Amniotic epithelial cell (primary cell): Measurements from ENCODE around the gene PTPRE.
A peak's percentile ranks its signal among the peaks of the same experiment; 100 is the strongest.
"Not testable (repeated sequence)": the region's sequence is repeated elsewhere in the genome, so short reads cannot be mapped to it uniquely, and the experiment has no call there.

Experiments used
- DNase-seq: peaks from one replicate; pipeline ENCODE4 v3.0.0-alpha.2; 2010; ENCODE audit warnings: low read depth

The PTPRE gene

DNA sequence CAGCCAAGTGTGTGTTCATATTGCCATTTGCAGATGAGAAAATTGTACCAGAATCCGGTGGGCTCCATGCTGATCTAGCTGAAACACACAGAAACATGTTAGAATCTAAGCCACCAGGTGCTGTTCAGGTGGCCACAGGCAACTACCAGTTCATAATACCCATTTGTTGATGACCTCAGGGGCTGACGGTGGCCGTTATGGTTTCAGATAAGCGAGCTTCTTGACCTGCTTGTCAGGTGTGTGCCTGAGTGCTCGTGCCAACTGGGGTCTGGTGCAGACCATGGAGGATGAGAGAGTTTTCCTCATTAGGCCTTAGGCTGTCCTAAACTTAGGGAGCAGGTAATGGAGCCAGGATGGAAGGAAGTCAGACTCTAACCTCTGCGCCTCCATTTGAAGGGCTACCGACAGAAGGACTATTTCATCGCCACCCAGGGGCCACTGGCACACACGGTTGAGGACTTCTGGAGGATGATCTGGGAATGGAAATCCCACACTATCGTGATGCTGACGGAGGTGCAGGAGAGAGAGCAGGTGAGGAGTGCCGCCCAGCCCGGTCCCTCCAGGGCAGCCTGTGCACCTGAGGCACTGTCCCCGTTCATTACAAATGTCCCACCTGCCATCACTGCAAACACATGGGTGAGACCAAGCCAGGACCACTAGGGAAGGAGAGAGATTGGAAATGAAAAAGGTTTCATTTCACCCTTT is 166.2 kb downstream of the PTPRE start:
- DNase-seq: no peak

DNA sequence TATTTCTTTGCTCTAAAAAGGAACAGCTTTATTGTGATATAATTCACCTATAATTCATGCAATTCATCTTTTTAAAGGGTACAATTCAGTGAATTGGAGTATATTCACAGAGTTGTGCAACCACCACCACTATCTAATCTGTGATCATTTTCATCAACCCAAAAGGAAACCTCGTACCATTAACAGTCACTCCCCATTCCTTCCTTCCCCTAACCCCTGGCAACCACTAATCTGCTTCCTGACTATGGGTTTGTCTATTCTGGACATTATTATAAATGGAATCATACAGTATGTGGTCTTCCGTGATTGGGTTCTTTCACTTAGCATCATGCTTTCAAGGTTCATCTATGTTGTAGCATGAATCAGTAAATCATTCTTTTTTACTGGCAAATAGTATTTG is 167.0 kb downstream of the PTPRE start:
- DNase-seq: peak; percentile 41

DNA sequence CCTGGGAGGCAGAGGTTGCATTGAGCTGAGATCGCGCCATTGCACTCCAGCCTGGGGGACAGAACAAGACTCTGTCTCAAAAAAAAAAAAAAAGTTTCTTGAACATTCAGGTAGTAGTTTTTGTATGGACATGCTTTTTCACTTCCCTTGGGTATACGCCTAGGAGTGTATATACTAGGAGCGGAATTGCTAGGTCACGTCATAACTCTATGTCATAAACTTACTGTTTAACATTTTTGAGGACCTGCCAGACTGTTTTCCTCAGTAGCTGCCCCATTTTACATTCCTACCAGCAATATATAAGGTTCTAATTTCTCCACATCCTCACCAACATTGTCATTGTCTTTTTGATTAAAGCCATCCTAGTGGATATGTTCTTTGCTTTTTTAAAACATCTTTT is 167.7 kb downstream of the PTPRE start:
- no peak for DNase-seq

DNA sequence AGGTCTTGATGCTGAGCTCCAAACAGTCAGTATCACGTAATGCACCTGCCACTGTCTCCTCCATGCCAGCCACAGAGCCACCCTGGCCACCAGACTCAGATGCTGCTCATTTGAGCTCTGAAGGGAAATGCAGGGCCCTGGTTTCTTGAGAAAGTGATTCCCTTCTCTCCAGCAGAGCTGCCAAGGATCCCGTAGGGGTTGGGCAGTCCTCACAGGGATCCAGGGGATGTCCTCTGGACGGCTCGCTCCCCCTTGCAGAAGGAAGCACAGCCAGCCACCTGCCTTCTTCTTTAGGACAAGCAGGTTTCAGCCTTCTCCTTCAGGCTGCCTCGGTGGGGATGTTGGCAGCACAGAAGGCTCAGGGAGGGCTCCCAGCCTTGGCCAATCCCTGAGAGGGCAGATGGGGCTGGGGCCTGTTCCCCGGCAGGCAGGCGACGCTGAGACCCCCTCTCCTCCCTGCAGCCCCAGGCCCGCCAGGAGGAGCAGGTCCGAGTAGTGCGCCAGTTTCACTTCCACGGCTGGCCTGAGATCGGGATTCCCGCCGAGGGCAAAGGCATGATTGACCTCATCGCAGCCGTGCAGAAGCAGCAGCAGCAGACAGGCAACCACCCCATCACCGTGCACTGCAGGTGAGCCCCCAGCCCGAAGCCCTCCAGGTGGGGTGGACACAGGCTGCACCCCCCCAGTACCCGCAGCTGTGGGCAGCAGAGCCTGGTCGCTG is 170.4 kb downstream of the PTPRE start:
- no peak for DNase-seq

DNA sequence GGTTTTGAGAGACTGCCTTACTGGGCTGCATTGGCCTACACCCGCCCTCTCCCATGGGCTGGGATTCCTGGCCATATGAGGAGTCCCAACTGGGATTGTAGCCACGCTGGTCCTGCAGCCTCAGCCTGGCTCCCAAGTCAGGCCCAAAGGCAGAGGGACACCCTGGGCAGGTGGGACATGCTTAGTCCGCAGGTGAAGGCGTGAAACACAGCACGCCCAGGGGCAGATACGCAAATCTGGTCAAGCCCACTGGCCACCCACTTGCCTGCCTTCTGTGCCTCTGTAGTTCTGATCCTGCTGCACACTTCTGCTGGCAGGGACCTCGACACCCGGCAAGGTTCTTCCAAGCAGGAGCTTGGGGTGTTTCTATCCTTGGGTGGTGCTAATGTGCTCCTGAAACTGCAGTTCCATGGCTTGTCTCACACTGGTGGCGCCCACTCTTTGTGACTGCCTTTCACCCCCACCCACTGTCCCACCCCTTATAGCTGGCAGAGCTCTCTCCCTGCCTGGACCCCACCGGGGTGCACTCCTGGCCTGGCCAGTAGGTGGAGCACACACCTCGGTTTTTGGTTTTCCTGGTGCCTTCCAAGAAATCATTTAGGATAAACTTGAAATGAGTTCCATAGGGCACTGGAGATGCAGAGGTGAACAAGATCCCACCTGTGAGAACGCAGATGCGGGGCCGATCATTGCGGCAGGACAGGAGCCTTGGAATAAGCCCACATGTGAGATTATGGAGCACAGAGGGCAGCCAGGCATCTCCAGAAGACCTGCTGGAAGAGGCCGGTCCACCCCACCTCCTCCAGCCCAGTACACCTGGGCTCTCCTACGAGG is 171.4 kb downstream of the PTPRE start:
- peak; percentile 21 for DNase-seq

DNA sequence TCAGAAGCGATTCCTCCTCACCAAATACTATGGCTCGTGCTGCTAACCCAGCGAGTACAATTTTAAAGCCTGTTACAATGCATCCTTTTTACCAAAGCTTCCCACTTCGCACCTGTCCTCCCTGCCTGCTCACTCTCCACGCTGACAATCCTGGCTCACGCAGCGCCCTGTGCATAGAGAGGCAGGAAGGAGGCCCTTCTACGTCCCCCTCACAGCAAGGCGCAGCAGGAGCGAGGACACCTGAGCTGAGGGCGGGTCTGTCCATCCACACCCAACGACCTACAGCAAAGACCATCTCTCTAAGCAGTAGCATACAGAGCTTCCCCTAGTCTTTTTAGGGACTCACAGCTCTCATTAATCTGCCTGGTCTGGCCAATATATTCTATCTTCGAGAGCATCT is 173.3 kb downstream of the PTPRE start:
- DNase-seq: no peak

DNA sequence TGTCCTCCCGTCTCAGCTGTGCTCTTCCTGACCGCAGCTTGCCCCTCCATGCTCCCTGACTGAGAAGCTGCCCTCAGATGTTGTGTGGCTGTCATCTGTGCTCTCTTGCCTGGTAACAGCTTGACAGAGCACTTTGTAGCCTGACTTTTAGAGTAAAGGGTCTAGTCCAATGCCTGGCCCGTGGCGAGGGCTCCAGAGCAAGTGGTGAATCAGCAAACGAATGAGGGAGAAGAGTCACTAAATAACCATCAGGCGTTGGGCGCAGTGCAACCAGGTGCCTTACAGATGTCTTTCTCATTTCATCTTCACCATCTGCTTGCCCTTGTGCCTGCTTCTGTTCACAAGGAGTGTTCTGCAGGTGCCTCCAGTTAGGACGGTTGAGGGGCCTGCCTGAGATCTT is 173.7 kb downstream of the PTPRE start:
- DNase-seq: no peak

DNA sequence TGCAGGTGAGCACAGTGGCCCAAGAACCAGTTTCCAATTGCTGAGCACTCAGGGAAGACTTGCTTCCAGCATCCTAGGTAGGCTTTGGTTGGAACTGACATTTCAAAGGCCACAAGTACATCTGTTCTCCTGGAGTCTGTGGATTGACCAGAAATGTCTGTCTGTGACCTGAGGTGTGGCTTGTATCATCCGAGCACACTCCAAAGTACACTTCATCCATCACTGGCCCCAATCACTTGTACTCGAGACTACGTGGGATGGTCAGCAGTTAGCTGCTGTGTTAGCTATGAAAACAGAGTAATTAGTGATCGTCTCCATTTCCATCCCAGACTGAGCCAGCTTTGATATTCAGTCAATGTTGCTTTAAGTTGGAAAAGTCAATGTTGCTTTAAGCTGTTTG is 174.3 kb downstream of the PTPRE start:
- DNase-seq: no peak

DNA sequence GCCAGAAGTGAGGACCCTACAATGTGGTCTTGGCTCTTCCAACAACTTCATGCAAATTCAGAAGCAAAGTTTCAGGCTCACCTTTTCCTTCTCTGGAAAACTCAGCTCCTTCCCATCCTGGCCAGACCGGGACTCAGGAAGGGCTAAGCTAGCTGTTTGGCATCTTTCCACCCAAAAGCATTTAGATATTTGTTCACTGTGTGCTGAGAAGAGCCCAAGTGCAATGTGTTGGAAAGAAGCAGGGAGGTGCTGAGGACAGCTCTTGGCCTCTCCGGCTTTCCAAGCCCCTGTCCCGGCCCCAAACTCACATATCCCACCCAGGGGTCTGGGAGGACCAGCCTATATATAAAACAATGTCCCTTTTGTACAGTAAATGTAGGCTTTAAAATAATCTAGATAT is 174.8 kb downstream of the PTPRE start:
- DNase-seq: no peak

DNA sequence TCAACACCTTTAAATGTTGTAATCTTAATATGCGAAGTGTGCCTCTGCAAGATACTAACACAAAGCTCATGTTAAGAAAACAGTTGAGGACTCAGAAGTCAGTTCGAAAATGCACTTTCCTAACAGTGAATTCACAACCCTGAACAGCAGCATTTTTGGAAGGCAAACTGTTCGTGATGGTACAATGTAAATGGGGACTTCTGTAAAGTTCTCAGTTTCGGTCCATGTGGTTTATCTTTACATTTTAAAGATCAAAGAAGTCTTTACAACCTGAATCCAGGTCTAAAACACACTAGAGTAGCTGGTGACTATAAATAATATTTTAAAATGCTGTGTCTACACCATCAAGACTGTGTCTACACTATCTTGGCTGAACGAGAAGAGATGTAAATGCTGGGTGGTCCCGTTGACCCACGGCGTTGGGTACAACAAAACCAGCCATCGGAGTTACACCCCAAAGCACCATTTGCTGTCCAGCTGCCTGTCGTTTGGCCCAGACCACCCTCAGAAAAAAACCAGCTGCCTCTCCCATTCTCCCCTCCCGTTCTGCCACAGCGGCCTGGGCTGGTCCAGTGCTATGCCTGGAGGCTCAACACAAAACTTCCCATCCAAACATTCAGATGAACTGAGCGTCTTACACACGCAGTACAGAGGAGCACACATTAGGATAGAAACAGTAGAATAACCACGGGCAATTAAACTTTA is 176.4 kb downstream of the PTPRE start:
- DNase-seq: no peak

DNA sequence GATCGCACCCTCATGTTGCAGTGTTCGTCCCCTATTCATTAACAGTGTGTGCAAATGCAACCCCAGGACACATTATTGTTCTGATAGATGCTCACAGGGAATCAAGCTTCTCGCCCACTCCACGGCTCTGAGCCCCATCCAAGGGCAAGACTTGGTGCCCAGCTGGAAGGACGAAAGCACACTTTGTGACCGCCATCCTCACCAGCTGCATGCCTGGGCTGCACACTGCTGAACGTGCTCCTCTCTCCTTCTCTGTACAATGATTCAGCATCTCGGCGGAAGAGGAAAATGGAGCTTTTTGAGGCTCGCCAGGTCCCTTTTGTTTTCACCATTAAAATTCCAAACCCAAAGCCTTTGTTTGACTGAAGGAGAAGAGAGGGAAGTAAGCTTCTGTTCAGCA is 177.5 kb downstream of the PTPRE start:
- no peak for DNase-seq

DNA sequence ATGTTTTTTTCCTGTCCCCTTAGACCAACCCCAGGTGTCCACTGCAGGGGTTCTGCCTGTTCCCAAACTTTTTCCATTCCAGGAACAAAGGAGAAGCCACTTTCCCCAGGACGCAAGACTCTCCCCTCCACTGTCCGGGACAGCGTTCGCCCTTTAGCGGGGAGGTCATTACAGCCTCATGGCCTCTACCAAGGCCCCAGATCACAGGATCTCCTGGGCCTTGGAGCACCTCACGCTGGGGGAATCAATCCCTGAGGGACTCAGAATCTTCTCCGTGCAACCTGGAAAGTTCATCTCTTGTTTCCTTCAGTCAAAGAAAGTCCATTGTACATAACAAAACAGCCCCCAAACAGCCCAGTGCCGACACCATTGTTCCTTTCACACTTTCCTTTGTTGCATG is 178.1 kb downstream of the PTPRE start:
- DNase-seq: no peak

DNA sequence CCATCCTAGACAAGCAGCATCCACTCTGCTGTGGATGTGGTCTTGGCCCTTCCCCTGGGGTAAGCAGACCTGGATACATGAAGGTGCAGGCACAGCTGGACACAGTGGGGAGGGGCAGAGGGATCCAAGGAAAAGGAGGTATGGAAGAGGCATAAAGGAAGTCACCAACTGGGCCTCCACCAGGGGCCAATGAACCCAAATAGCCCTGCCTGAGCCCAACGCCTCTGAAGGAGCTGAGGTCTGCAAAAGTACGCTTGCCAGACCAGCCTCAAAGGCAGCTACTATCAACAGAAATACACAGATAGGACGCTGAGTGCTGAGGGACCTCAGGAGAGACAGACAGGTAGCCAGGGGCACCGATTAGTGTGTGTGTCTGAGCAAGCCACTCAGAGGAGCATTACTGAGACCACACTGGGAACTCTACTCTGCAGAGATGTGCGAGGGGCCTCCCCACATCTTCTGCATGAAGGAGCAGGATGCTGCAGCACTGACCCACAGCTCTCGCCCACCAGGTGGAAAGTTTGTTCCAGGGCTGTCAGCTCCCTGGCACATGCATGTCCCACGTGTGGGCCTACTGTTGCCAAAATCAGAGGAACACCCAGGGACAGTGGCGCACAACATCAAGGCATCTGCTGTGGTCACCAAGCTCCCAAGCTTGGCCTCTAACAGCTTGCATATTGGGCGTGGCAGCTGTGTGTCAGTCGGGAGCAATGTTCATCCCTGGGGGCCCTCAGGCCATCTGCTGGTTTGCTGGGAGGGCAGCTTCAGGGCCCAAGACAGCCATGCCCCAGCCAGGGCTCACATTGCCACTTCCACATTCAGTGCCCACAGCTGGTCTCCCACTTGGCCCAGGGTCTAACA is 179.3 kb downstream of the PTPRE start:
- no peak for DNase-seq

DNA sequence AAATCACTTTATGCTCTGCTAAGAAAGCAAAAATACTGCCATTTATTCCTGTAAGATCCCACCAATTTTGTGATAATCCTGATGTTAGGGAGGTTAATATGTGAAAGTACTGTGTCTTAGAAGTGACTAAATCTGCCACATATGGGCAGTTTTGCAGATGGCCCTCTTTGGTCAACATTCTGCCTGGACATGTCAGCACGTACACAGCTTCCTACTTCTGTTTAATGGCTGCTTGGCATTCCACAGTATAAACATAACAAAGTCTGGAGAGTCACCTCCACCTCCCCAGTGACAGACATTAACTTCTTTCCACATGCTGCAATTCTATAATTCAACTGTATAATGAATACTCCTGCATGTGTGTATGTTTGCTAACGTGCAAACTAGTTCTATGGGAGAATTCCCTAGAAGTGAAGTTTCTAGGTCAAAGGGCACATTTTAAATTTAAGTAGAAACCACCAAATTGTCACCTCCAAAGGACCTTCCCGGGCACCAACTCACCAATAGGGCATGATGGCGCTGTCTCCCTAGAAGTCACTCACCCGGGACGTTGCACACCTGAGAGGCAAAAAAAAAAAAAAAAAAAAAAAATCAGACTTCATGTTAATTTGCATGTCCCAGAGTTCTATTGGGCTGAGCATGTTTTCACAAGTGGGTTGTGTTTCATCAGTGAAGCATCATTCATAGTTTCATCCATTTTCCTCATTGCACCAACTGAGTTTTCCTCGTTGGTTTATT is 180.4 kb downstream of the PTPRE start:
- no peak for DNase-seq

DNA sequence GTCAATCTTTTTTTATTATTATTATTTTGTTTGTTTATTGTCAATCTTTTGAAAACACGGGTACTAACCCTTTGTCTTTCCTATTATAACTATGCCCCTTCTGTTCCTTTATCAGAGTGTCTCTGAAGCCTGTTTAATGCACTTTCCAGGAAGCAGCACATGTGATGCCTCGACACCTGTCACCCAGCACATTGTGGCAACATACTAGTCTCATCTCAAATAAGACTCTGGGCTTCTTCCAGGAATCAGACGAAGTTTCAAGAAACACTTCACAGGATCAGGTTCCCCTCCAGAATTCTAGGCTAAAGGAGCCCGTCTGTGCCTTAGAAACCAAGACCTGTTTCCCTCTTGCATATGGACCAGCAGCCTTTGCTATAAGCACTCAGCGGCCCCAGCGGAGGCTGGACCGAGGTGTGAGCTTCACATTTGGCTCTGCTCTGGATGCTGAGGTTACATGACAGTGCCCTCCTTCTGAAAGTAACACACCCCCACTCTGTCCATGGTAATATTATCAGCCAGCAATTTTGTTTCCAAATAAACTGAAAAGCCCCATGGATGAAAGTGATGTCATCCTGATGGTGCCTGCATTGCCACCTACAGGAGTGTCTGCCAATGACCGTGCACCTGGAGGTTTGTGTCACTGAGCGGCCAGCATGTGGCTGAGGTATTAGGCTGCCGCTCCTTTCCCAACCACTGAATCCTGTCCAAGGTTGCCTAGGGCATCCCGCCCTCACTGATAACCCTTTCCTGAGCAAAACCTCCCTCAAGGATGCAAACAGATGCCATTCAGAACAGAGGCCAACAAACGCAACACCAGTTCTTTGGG is 181.2 kb downstream of the PTPRE start:
- no peak for DNase-seq

DNA sequence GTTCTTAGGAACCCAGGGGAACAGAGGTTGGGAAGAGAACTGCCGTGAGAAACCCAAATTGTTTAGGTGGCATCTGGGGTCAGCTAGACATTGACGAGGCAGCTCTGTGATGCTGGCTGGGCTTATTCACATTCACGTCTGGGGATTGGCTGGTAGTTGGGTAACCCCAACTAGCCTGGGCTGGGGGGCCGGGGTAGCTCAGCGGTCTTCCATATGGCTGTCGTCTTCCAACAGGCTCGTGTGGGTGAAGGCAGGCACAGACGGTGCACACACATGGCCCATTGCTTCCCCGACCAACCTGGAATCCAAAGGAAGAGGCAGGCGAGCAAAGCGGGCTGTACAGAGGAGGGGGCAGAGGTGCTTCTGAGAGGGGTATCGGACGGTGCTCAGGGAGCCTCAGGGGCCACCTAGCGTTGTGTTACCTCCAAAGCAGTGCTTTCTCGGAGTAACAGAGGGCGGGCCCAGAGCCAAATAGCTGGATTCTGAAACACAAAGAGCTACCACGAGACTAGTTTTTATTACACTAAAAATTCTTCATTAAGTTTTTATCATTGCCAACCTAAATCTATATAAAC is 184.8 kb downstream of the PTPRE start:
- no peak for DNase-seq

DNA sequence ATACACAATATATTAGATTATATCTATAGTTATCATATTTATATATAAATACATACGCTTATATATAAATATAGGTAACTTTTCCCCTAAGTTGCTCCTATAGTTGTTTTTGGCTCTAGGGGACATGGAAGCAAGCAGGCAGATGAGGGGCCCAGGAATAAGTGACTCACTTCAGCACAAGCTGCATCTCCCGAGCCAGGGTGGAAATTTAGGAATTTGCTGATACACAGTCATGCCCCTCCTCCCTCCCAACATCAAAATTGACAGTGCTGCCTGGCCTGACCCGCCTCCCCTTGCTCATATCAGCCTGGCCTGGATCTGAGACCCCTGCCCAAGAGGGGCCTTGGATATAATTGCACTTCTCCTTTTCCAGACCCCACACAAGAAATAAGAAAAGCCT is 185.6 kb downstream of the PTPRE start:
- DNase-seq: no peak

DNA sequence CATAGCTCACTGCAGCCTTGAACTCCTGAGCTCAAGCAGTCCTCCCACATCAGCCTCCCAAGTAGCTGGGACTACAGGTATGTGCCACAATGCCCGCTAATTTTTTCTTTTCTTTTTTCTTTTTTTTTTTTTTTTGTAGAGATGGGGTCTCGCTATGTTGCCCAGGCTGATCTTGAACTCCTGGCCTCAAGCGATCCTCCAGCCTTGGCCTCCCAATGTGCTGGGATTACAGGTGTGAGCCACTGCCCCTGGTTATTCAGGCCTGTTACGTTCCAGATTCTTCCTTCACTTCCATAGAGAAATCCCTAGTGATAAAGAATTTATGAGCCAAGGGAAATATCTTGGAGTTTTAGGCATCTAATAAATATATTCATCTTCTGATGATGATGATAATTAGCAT is 187.7 kb downstream of the PTPRE start:
- not testable (repeated sequence) for DNase-seq

DNA sequence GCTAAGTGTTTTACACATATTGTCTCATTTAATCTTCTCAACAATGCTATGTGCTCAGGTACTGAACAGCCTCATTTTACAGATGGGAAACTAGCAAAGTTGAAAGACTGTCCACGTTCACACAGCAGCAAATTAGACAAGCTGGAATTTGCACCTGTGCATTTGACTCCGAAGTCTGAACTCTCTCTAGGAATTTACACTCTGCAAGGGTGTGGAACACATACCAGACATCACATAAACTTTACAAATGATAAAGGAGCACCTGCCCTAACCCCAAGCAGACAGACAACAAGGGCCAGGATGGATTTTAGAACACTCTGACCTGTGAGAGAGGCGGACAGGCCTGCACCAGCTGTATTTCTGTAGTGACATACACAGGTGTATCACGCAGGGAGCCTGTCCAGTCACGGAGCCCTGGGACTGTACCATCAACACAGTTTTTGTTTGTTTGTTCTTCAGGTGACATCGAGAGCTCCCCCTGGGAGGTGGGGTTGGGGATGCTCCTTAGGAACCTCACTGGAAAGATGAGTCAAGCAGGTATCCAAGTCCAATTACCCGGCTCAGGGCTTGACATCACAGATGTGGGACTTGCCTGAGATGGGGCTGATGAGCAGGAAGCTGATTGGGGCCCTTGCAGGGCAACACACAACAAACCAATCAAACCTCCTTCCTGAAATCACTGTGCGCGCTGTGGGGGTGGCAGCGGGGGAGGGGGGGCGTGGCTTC is 188.3 kb downstream of the PTPRE start:
- no peak for DNase-seq
